Endothelial cell of umbilical vein (primary cell): ENCODE results near the gene PAK5. TPM values are rescaled to one million over a fixed set of nuclear protein-coding genes. Genes with fewer than 3 reads are reported as not detected.

Experiments used
- BruUV-seq: library from RNA; stranded (reverse); fragments of 400-500 nt; replicated peaks from 2 replicates; lab custom pipeline; 2021; lab: Mats Ljungman, UMichigan
- CTCF ChIA-PET: fragments of 300-600, 350-600 bp; sonication (Branson Sonifier 250); formaldehyde crosslinking; loops from one replicate; lab custom pipeline; 2021; ENCODE audit warnings: antibody characterized with exemption, inconsistent platforms; lab: Charles Lee
- POLR2A ChIA-PET: fragments of 300-600, 350-600 bp; sonication (Branson Sonifier 250); formaldehyde crosslinking; loops from one replicate; lab custom pipeline; 2021; ENCODE audit warnings: antibody characterized with exemption, inconsistent platforms; lab: Charles Lee
- DNase-seq: peaks from one replicate; pipeline ENCODE4 v3.0.0-alpha.2; 2011; ENCODE audit warnings: low read depth, low spot score
- FAIRE-seq: peaks from 2 replicates; lab custom pipeline; 2011; peaks lifted over from hg19 to GRCh38; lab: Jason Lieb, UNC
- H2AFZ ChIP-seq: 2 replicates; pipeline ENCODE4 v1.6.0; 2012; ENCODE audit warnings: low read depth, low read length, control low read depth, inconsistent platforms
- H3K27ac ChIP-seq: 2 replicates; pipeline ENCODE4 v1.5.1; 2011; ENCODE audit warnings: low read depth, mild to moderate bottlenecking, control low read depth, low read length, moderate library complexity; ENCODE audit not compliant: insufficient read depth
- H3K27me3 ChIP-seq, 2 experiments: 2 replicates each; pipeline versions ENCODE4 v1.6.0 to v1.6.1; 2011; ENCODE audit warnings: low read length in 2 of 2, mixed read lengths in 1 of 2; ENCODE audit not compliant: control insufficient read depth in 2 of 2, insufficient read depth in 2 of 2
- H3K36me3 ChIP-seq, 2 experiments: 2 replicates in 1 of 2; 3 replicates in 1 of 2; pipeline ENCODE4 v1.5.1; 2011; ENCODE audit warnings: low read length in 2 of 2, mild to moderate bottlenecking in 1 of 2, moderate library complexity in 1 of 2; ENCODE audit not compliant: control insufficient read depth in 2 of 2, insufficient read depth in 2 of 2; ENCODE audit errors: extremely low read depth in 1 of 2
- H3K4me1 ChIP-seq: 3 replicates; pipeline ENCODE4 v1.5.1; 2011; ENCODE audit warnings: mild to moderate bottlenecking, low read length; ENCODE audit not compliant: control insufficient read depth, insufficient read depth; ENCODE audit errors: extremely low read depth
- H3K4me2 ChIP-seq: 2 replicates; pipeline ENCODE4 v1.6.1; 2011; ENCODE audit warnings: low read length, control low read depth, mixed read lengths; ENCODE audit not compliant: insufficient read depth
- H3K4me3 ChIP-seq, 3 experiments: fragments of 200-600 bp in 1 of 3; sonication (generic), shearing (Covaris generic) in 1 of 3; replicated peaks in 1 of 3; 2 replicates each; pipeline ENCODE4 v1.5.1; 2011 to 2016; ENCODE audit warnings: control low read depth in 3 of 3, low read length in 3 of 3, mild to moderate bottlenecking in 2 of 3, inconsistent platforms in 1 of 3, low read depth in 1 of 3, moderate library complexity in 1 of 3; ENCODE audit not compliant: insufficient read depth in 1 of 3
- H3K79me2 ChIP-seq: 2 replicates; pipeline ENCODE4 v1.6.0; 2012; ENCODE audit warnings: low read length, inconsistent platforms; ENCODE audit not compliant: control insufficient read depth, insufficient read depth
- H3K9ac ChIP-seq: replicated peaks from 2 replicates; pipeline ENCODE3; 2011; ENCODE audit warnings: low read length, control low read depth; ENCODE audit not compliant: insufficient read depth; ENCODE audit errors: extremely low read depth
- H3K9me1 ChIP-seq: replicated peaks from 3 replicates; pipeline ENCODE4 v1.6.0; 2011; ENCODE audit warnings: mild to moderate bottlenecking, low read length; ENCODE audit not compliant: control insufficient read depth, insufficient read depth; ENCODE audit errors: extremely low read depth
- H3K9me3 ChIP-seq: replicated peaks from 2 replicates; pipeline ENCODE4 v1.5.1; 2012; ENCODE audit warnings: low read length, inconsistent platforms; ENCODE audit not compliant: control insufficient read depth, insufficient read depth
- H4K20me1 ChIP-seq: replicated peaks from 2 replicates; pipeline ENCODE3; 2011; ENCODE audit warnings: mild to moderate bottlenecking, low read length; ENCODE audit not compliant: control insufficient read depth, insufficient read depth; ENCODE audit errors: extremely low read depth
- CTCF ChIP-seq, 2 donors: IDR thresholded peaks; 1 replicate in 1 of 2; 2 replicates in 1 of 2; pipeline ENCODE4 v1.5.1; 2011; ENCODE audit warnings: low read length in 2 of 2, mild to moderate bottlenecking in 2 of 2, moderate library complexity in 2 of 2, control low read depth in 1 of 2, inconsistent platforms in 1 of 2, low read depth in 1 of 2; ENCODE audit not compliant: insufficient read depth in 1 of 2; ENCODE audit errors: extremely low read depth in 1 of 2
- EZH2 ChIP-seq: IDR thresholded peaks from 2 replicates; pipeline ENCODE4 v1.6.1; 2012; ENCODE audit warnings: borderline replicate concordance, low read depth, mild to moderate bottlenecking, moderate library complexity, low read length, inconsistent platforms; ENCODE audit not compliant: severe bottlenecking
- FOS ChIP-seq: IDR thresholded peaks from 2 replicates; pipeline ENCODE4 v1.6.1; 2011; ENCODE audit warnings: mild to moderate bottlenecking, low read length, moderate library complexity, borderline replicate concordance; ENCODE audit not compliant: insufficient read depth
- GATA2 ChIP-seq: IDR thresholded peaks from 2 replicates; pipeline ENCODE4 v1.7.0; 2011; ENCODE audit warnings: low read depth, mild to moderate bottlenecking, moderate library complexity, mixed read lengths, low read length; ENCODE audit not compliant: insufficient read length, insufficient read depth
- JUN ChIP-seq: IDR thresholded peaks from 2 replicates; pipeline ENCODE4 v1.6.1; 2011; ENCODE audit warnings: borderline replicate concordance, low read depth; ENCODE audit not compliant: insufficient read length, insufficient read depth
- MAX ChIP-seq: IDR thresholded peaks from 2 replicates; pipeline ENCODE4 v1.6.1; 2011; ENCODE audit not compliant: insufficient read depth, insufficient read length
- MYC ChIP-seq: IDR thresholded peaks from one replicate; pipeline ENCODE4 v1.6.1; 2011; ENCODE audit warnings: mild to moderate bottlenecking, low read depth, low read length
- POLR2A ChIP-seq: IDR thresholded peaks from 2 replicates; pipeline ENCODE4 v1.6.1; 2012; ENCODE audit warnings: low read depth, mild to moderate bottlenecking, control low read depth, low read length
- POLR2AphosphoS5 ChIP-seq: IDR thresholded peaks from 2 replicates; pipeline ENCODE4 v1.6.1; 2012; ENCODE audit warnings: low read depth, mild to moderate bottlenecking, control low read depth, low read length, moderate library complexity; ENCODE audit not compliant: insufficient read depth
- dilution Hi-C: fragments of 300-500 bp; cut with MboI; formaldehyde crosslinking; loops from one replicate; pipeline ENCODE4 v1.15.0; 2019; ENCODE audit warnings: low sequenced_read_pairs; ENCODE audit not compliant: extremely low pct_ligation_motif_present
- intact Hi-C: fragments of 100-400 bp; cut with micrococcal nuclease; formaldehyde crosslinking; loops from one replicate; pipeline ENCODE4 v1.10.0; 2022
- polyA plus RNA-seq, 4 experiments: library from polyadenylated mRNA; depleted of rRNA in 3 of 4; stranded (reverse) in 3 of 4; unstranded in 1 of 4; fragments of >200 nt; gene quantifications; 2 replicates each; pipeline versions ENCODE4 v1.2.1 to v1.2.3, GENCODE V29; 2011 to 2012; ENCODE audit warnings: missing spikeins in 1 of 4
- total RNA-seq: library from RNA; stranded (reverse); gene quantifications from 2 replicates; pipeline ENCODE4 v1.2.3, GENCODE V29; 2021

Gene PAK5
- total and polyA plus RNA-seq, 2 donors (not counting 3 experiments of a cell fraction or from before 2014, with no cell fraction given), result not detected

DNA sequence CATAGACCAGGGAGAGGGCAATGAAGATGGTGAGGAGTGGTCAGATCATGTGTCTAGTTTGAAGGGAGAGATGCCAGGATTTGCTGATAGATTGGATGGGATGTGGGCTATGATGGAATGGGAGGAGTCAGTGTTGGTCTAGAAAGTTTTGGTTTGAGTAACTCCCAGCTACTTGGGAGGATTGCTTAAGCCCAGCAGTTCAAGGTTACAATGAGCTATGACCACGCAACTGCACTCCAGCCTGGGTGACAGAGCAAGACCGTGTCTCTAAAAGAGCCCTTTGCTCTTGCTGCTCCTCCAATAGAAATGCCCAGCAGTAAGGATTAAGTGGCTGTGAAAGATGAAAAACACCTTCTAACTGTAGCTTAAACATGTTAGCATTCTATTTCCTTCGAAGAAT, 342.7 kb downstream of the PAK5 start:
- FAIRE-seq (no peak), DNase-seq (no peak)
- no peaks in the 10 kb centered on the region for H3K9me3 ChIP-seq
- intact Hi-C loops, result no loop called here
- no peak for TF ChIP-seq MYC
- no peak for TF ChIP-seq FOS
- no peak for TF ChIP-seq POLR2AphosphoS5
- no peak for TF ChIP-seq GATA2
- no peak for TF ChIP-seq JUN
- TF ChIP-seq MAX, result no peak
- no peak for TF ChIP-seq POLR2A
- no peak for TF ChIP-seq CTCF (IDR thresholded peaks at IDR 0.05; ENCODE audit: extremely low read depth in 1 of 2, insufficient read depth in 1 of 2, low read depth in 1 of 2, low read length in 2 of 2)
- no peak for TF ChIP-seq EZH2
- H3K9ac ChIP-seq, result no peak overlapping the region
- H3K27ac ChIP-seq, result no peak overlapping the region
- dilution Hi-C loops, result no loop called here
- no peaks in the 10 kb centered on the region for H3K9me1 ChIP-seq
- peaks cover 0 to 4% of the 10 kb centered on the region in 2 experiments for H3K27me3 ChIP-seq
- no TSS peak for BruUV-seq
- H3K4me2 ChIP-seq, result no peak overlapping the region
- no peaks in the 10 kb centered on the region for H3K79me2 ChIP-seq
- ChIA-PET CTCF (interaction anchor here (1.0 kb wide), 1 partner anchor 19 kb away, joined by 3 read pairs; the partner anchor contains the start of gene LAMP5), POLR2A (no interaction called here)
- no peak overlapping the region for H2AFZ ChIP-seq
- no peaks in the 10 kb centered on the region for H3K4me1 ChIP-seq
- H4K20me1 ChIP-seq, result no peaks in the 10 kb centered on the region
- no peak overlapping the region for H3K4me3 ChIP-seq
- H3K36me3 ChIP-seq, result no peaks in the 10 kb centered on the region
